Suprapubic skin (tissue), 3 donors: ENCODE data around the gene EXTL2.

Experiments
- CTCF ChIP-seq, 2 donors: fragments of 200-600 bp in 1 of 2; fragments of 450-650 bp in 1 of 2; sonication (generic) in 1 of 2; IDR thresholded peaks; one replicate each; pipeline ENCODE4 v1.5.1; 2016 to 2019; ENCODE audit warnings: antibody characterized with exemption in 2 of 2, mild to moderate bottlenecking in 1 of 2, moderate library complexity in 1 of 2
- POLR2AphosphoS5 ChIP-seq, 3 donors: sonication (generic); formaldehyde crosslinking; IDR thresholded peaks; one replicate each; pipeline ENCODE4 v1.6.1; 2017; ENCODE audit warnings: antibody characterized with exemption in 3 of 3

- no peak for TF ChIP-seq POLR2AphosphoS5 (IDR thresholded peaks at IDR 0.05)
- no peak for TF ChIP-seq CTCF (IDR thresholded peaks at IDR 0.05)
Measured at GRCh38 chr1:100892554-100892953, 2.1 kb downstream of the EXTL2 start.
